H9 (cell line): Measurements from ENCODE around the gene OR4C45. TPM values are rescaled to one million over a fixed set of nuclear protein-coding genes. Genes with fewer than 3 reads are reported as not detected.
"Not testable (repeated sequence)": the region's sequence is repeated elsewhere in the genome, so short reads cannot be mapped to it uniquely, and the experiment has no call there.

Experiments
- DNase-seq: peaks from one replicate; pipeline ENCODE4 v3.0.0-alpha.2; 2017
- H2AFZ ChIP-seq: one replicate; pipeline ENCODE4 v1.6.1; 2013; ENCODE audit warnings: mild to moderate bottlenecking, low read length, control low read depth, moderate library complexity
- H2AK5ac ChIP-seq: 2 replicates; pipeline ENCODE4 v1.6.1; 2013; ENCODE audit warnings: low read length, control low read depth, mixed read lengths; ENCODE audit not compliant: insufficient read length
- H2BK120ac ChIP-seq: one replicate; pipeline ENCODE4 v1.6.1; 2013; ENCODE audit warnings: low read depth, mild to moderate bottlenecking, low read length, control low read depth, inconsistent platforms; ENCODE audit not compliant: poor library complexity, severe bottlenecking
- H2BK12ac ChIP-seq: 2 replicates; pipeline ENCODE4 v1.6.1; 2013; ENCODE audit warnings: low read length, control low read depth, mixed read lengths, low read depth; ENCODE audit not compliant: insufficient read length
- H2BK15ac ChIP-seq: 2 replicates; pipeline ENCODE4 v1.6.1; 2013; ENCODE audit warnings: low read depth, low read length, control low read depth
- H2BK20ac ChIP-seq: one replicate; pipeline ENCODE4 v1.6.1; 2013; ENCODE audit warnings: low read depth, mild to moderate bottlenecking, low read length, control low read depth, inconsistent platforms; ENCODE audit not compliant: poor library complexity, severe bottlenecking
- H2BK5ac ChIP-seq: 2 replicates; pipeline ENCODE4 v1.6.1; 2013; ENCODE audit warnings: low read length, control low read depth, mixed read lengths; ENCODE audit not compliant: insufficient read length
- H3K14ac ChIP-seq: 2 replicates; pipeline ENCODE4 v1.6.1; 2013; ENCODE audit warnings: low read length, control low read depth; ENCODE audit not compliant: insufficient read depth
- H3K18ac ChIP-seq: 2 replicates; pipeline ENCODE4 v1.6.1; 2013; ENCODE audit warnings: low read depth, mild to moderate bottlenecking, mixed read lengths, low read length, control low read depth; ENCODE audit not compliant: insufficient read length
- H3K23ac ChIP-seq: 2 replicates; pipeline ENCODE4 v1.6.1; 2013; ENCODE audit warnings: low read length, control low read depth, mixed read lengths, low read depth; ENCODE audit not compliant: insufficient read length
- H3K23me2 ChIP-seq: 2 replicates; pipeline ENCODE4 v1.6.1; 2013; ENCODE audit warnings: low read depth, mild to moderate bottlenecking, mixed read lengths, low read length, control low read depth; ENCODE audit not compliant: insufficient read length, poor library complexity, severe bottlenecking
- H3K27ac ChIP-seq: 2 replicates; pipeline ENCODE4 v1.5.1; 2013; ENCODE audit warnings: low read length, control low read depth, mixed read lengths, low read depth; ENCODE audit not compliant: insufficient read length
- H3K27me3 ChIP-seq: 2 replicates; pipeline ENCODE4 v1.6.1; 2013; ENCODE audit warnings: low read length, control low read depth, inconsistent platforms; ENCODE audit not compliant: insufficient read depth
- H3K4ac ChIP-seq: 2 replicates; pipeline ENCODE4 v1.6.1; 2013; ENCODE audit warnings: low read depth, mild to moderate bottlenecking, control low read depth, inconsistent platforms, low read length, moderate library complexity
- H3K4me1 ChIP-seq: 2 replicates; pipeline ENCODE4 v1.6.1; 2013; ENCODE audit warnings: low read length, control low read depth, inconsistent platforms; ENCODE audit not compliant: insufficient read depth
- H3K4me2 ChIP-seq: 2 replicates; pipeline ENCODE4 v1.6.1; 2013; ENCODE audit warnings: low read length, control low read depth, mixed read lengths; ENCODE audit not compliant: insufficient read length, insufficient read depth
- H3K56ac ChIP-seq: 2 replicates; pipeline ENCODE4 v1.6.1; 2013; ENCODE audit warnings: low read depth, mild to moderate bottlenecking, mixed read lengths, low read length, control low read depth; ENCODE audit not compliant: insufficient read length
- H3K79me1 ChIP-seq: 2 replicates; pipeline ENCODE4 v1.6.1; 2013; ENCODE audit warnings: low read depth, mild to moderate bottlenecking, moderate library complexity, low read length, control low read depth, inconsistent platforms; ENCODE audit not compliant: insufficient read depth, poor library complexity, severe bottlenecking
- H3K79me2 ChIP-seq: 2 replicates; pipeline ENCODE4 v1.6.1; 2013; ENCODE audit warnings: low read length, control low read depth, inconsistent platforms; ENCODE audit not compliant: insufficient read depth
- H3K9ac ChIP-seq: 2 replicates; pipeline ENCODE4 v1.6.1; 2013; ENCODE audit warnings: low read length, control low read depth, mixed read lengths; ENCODE audit not compliant: insufficient read length; ENCODE audit errors: extremely low read depth
- H3K9me3 ChIP-seq: one replicate; pipeline ENCODE4 v1.6.1; 2013; ENCODE audit warnings: low read depth, low read length, inconsistent platforms; ENCODE audit not compliant: control insufficient read depth
- H3T11ph ChIP-seq: one replicate; pipeline ENCODE4 v1.6.1; 2013; ENCODE audit warnings: mild to moderate bottlenecking, low read length, control low read depth, inconsistent platforms
- H4K20me1 ChIP-seq: one replicate; pipeline ENCODE4 v1.6.1; 2013; ENCODE audit not compliant: control insufficient read depth, insufficient read length, insufficient read depth
- H4K5ac ChIP-seq: 2 replicates; pipeline ENCODE4 v1.6.1; 2013; ENCODE audit warnings: low read depth, mild to moderate bottlenecking, mixed read lengths, low read length, control low read depth; ENCODE audit not compliant: insufficient read length
- H4K8ac ChIP-seq: replicated peaks from 2 replicates; pipeline ENCODE4 v1.6.1; 2013; ENCODE audit warnings: low read length, control low read depth, mixed read lengths, low read depth; ENCODE audit not compliant: insufficient read length
- H4K91ac ChIP-seq: 2 replicates; pipeline ENCODE4 v1.6.1; 2013; ENCODE audit warnings: low read depth, mild to moderate bottlenecking, moderate library complexity, mixed read lengths, low read length, control low read depth; ENCODE audit not compliant: insufficient read length
- H3K27ac Mint-ChIP-seq, 3 experiments: 2 replicates in 2 of 3; 3 replicates in 1 of 3; pipeline ENCODE4 v1.8.0; 2020 to 2021; ENCODE audit warnings: mixed read lengths in 3 of 3, mild to moderate bottlenecking in 1 of 3, moderate library complexity in 1 of 3
- H3K27me3 Mint-ChIP-seq: 2 replicates; pipeline ENCODE4 v1.8.0; 2021; ENCODE audit warnings: low read depth, mild to moderate bottlenecking, moderate library complexity, mixed read lengths
- H3K36me3 Mint-ChIP-seq, 3 experiments: 2 replicates in 2 of 3; 3 replicates in 1 of 3; pipeline ENCODE4 v1.8.0; 2020 to 2021; ENCODE audit warnings: low read depth in 3 of 3, mixed read lengths in 3 of 3; ENCODE audit not compliant: insufficient read depth in 1 of 3
- H3K4me1 Mint-ChIP-seq, 2 experiments: 2 replicates each; pipeline ENCODE4 v1.8.0; 2020; ENCODE audit warnings: mixed read lengths in 2 of 2
- H3K4me3 Mint-ChIP-seq, 2 experiments: 2 replicates in 1 of 2; 3 replicates in 1 of 2; pipeline ENCODE4 v1.8.0; 2020 to 2021; ENCODE audit warnings: mild to moderate bottlenecking in 2 of 2, mixed read lengths in 2 of 2, moderate library complexity in 1 of 2
- H3K9me3 Mint-ChIP-seq, 2 experiments: 2 replicates in 1 of 2; 3 replicates in 1 of 2; pipeline ENCODE4 v1.8.0; 2020; ENCODE audit warnings: mild to moderate bottlenecking in 2 of 2, mixed read lengths in 2 of 2, moderate library complexity in 1 of 2
- CTCF ChIP-seq: fragments of 200-600 bp; sonication (generic); conservative IDR thresholded peaks from 3 replicates; pipeline ENCODE4 v1.8.0; 2021; ENCODE audit warnings: antibody characterized with exemption, mild to moderate bottlenecking
- WGBS: extraction: QIAGEN DNeasy Blood & Tissue Kit; methylation state at CpG from one replicate; pipeline ENCODE4 v1.1.7; 2013; ENCODE audit warnings: missing lambda C conversion rate, low lambda C conversion rate, mixed read lengths; ENCODE audit not compliant: insufficient read length; ENCODE audit errors: extremely low coverage; 5-methylcytosine and 5-hydroxymethylcytosine counted together
- total RNA-seq: library from RNA; stranded (reverse); gene quantifications from 2 replicates; pipeline ENCODE4 v1.2.1, GENCODE V29; 2021

OR4C45 gene
- total RNA-seq, 1 experiment from 2014 or later, result not detected

GRCh38 chr11:50078001-50078400 is 45.3 kb downstream of the OR4C45 start:
- H3K36me3 Mint-ChIP-seq, result peaks cover 41 to 47% (median 42%) of the 10 kb centered on the region in 3 experiments
- WGBS, result no CpG with 5 or more reads among the region's 1 CpG
- Histone ChIP-seq H2BK15ac (no peak overlapping the region), H4K91ac (no peak overlapping the region), H4K5ac (no peak overlapping the region), H3K14ac (no peak overlapping the region), H3K18ac (no peak overlapping the region), H2BK120ac (no peak overlapping the region), H3K9me3 (peaks cover 96% of the 10 kb centered on the region), H4K20me1 (no peaks in the 10 kb centered on the region), H3K9ac (no peak overlapping the region), H3K4me1 (no peaks in the 10 kb centered on the region), H3K27me3 (no peaks in the 10 kb centered on the region), H3K79me1 (no peaks in the 10 kb centered on the region), H2BK12ac (no peak overlapping the region), H2AFZ (no peak overlapping the region), H3K4me2 (no peak overlapping the region), H2BK20ac (no peak overlapping the region), H2BK5ac (no peak overlapping the region), H3K79me2 (no peaks in the 10 kb centered on the region), H3K23me2 (no peaks in the 10 kb centered on the region), H2AK5ac (no peak overlapping the region), H3K23ac (no peak overlapping the region), H3T11ph (no peak overlapping the region), H3K56ac (no peak overlapping the region), H3K27ac (no peak overlapping the region), H4K8ac (no peak overlapping the region), H3K4ac (no peak overlapping the region)
- H3K27me3 Mint-ChIP-seq, result peaks cover 9% of the 10 kb centered on the region
- no peaks in the 10 kb centered on the region for H3K4me1 Mint-ChIP-seq
- TF ChIP-seq CTCF, result no peak
- H3K27ac Mint-ChIP-seq, result no peak overlapping the region
- peaks cover 94 to 96% of the 10 kb centered on the region in 2 experiments for H3K9me3 Mint-ChIP-seq
- H3K4me3 Mint-ChIP-seq, result no peak overlapping the region
- no peak for DNase-seq

DNA sequence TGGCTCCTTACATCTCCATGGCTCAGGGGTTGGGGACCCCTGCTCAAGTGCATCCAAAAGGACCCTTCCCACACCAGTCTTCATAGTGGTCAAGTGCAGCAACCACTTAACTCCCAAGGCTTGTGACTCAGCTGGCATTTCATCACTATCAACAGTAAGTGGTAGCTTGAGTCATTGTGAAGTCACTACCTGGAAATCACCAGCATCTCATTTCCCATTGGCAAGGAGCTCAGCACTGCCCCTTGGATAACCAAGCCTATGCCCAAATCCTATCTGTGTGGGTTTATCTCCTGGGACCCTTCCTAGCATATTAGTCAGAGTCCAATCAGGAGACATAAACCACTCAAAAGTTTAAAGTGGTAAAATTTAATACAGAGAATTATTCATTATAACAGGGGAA is 46.3 kb downstream of the OR4C45 start:
- not testable (repeated sequence) for H4K8ac ChIP-seq, H4K91ac ChIP-seq, H2BK12ac ChIP-seq, H3K4ac ChIP-seq, H2BK20ac ChIP-seq, H2AFZ ChIP-seq, H3K9ac ChIP-seq, H3K23me2 ChIP-seq, H3K27ac ChIP-seq, H3K14ac ChIP-seq, H3T11ph ChIP-seq, H3K23ac ChIP-seq, H3K4me3 Mint-ChIP-seq, H2BK5ac ChIP-seq, H3K4me2 ChIP-seq, H3K56ac ChIP-seq, H2BK120ac ChIP-seq, H4K20me1 ChIP-seq, H4K5ac ChIP-seq, H3K79me1 ChIP-seq, H3K4me1 Mint-ChIP-seq, DNase-seq, H3K27ac Mint-ChIP-seq, H2AK5ac ChIP-seq, H3K79me2 ChIP-seq, H2BK15ac ChIP-seq, H3K4me1 ChIP-seq, H3K18ac ChIP-seq, H3K27me3 ChIP-seq
- Mint-ChIP-seq H3K27me3 (peaks cover 12% of the 10 kb centered on the region), H3K9me3 (peaks cover 93 to 94% of the 10 kb centered on the region in 2 experiments), H3K36me3 (peaks cover 40 to 46% (median 41%) of the 10 kb centered on the region in 3 experiments)
- H3K9me3 ChIP-seq, result peaks cover 96% of the 10 kb centered on the region
